GM12878 (cell line): ENCODE results near the gene PRKCD. TPM values are rescaled to one million over a fixed set of nuclear protein-coding genes. Genes with fewer than 3 reads are reported as not detected.

ENCODE experiments used
- ATAC-seq: fragments of 200-7000 bp; cut with Tn5 transposase; 3 replicates; pipeline ENCODE4 v1.9.1; 2020; ENCODE audit warnings: mild to moderate bottlenecking, moderate library complexity
- BruUV-seq: library from RNA; stranded (reverse); fragments of 400-500 nt; replicated peaks from 2 replicates; lab custom pipeline; 2021; lab: Mats Ljungman, UMichigan
- CTCF ChIA-PET: fragments of 300-600 bp; sonication (Branson Sonifier 250); formaldehyde crosslinking; extraction: SDS; loops from one replicate; lab custom pipeline; 2021; ENCODE audit warnings: inconsistent platforms; lab: Yijun Ruan, JAX
- POLR2A ChIA-PET: fragments of 350-600 bp; formaldehyde crosslinking; extraction: SDS; loops from one replicate; lab custom pipeline; 2021; ENCODE audit warnings: inconsistent platforms; lab: Charles Lee
- RAD21 ChIA-PET: fragments of 300-600 bp; sonication (Branson Sonifier 250); formaldehyde crosslinking; loops from one replicate; lab custom pipeline; 2023; ENCODE audit warnings: antibody characterized with exemption; ENCODE audit not compliant: unreplicated experiment; lab: Charles Lee
- SMC1A ChIA-PET: fragments of 300-600 bp; sonication (Branson Sonifier 250); formaldehyde crosslinking; loops from one replicate; lab custom pipeline; 2023; ENCODE audit not compliant: unreplicated experiment, uncharacterized antibody; lab: Charles Lee
- DNase-seq: peaks from one replicate; pipeline ENCODE4 v3.0.0-alpha.2; 2011; ENCODE audit warnings: low read depth, low spot score
- FAIRE-seq: peaks from 3 replicates; lab custom pipeline; 2011; peaks lifted over from hg19 to GRCh38; lab: Jason Lieb, UNC
- H2AFZ ChIP-seq: 2 replicates; pipeline ENCODE4 v1.6.0; 2011; ENCODE audit warnings: low read depth, low read length, control low read depth; ENCODE audit not compliant: control insufficient read depth
- H3K27ac ChIP-seq: 2 replicates; pipeline ENCODE4 v1.5.1; 2011; ENCODE audit warnings: control low read depth; ENCODE audit not compliant: control insufficient read depth, insufficient read depth
- H3K27me3 ChIP-seq, 2 experiments: replicated peaks in 1 of 2; 2 replicates each; pipeline versions ENCODE4 v1.6.0 to v1.6.1; 2011; ENCODE audit warnings: low read length in 1 of 2; ENCODE audit not compliant: control insufficient read depth in 2 of 2, insufficient read depth in 2 of 2
- H3K36me3 ChIP-seq, 2 experiments: 2 replicates each; pipeline ENCODE4 v1.5.1; 2011; ENCODE audit warnings: low read length in 1 of 2; ENCODE audit not compliant: control insufficient read depth in 2 of 2, insufficient read depth in 2 of 2
- H3K4me1 ChIP-seq: 2 replicates; pipeline ENCODE4 v1.6.1; 2011; ENCODE audit warnings: mild to moderate bottlenecking, low read length, moderate library complexity, mixed read lengths; ENCODE audit not compliant: control insufficient read depth, insufficient read depth
- H3K4me2 ChIP-seq: 2 replicates; pipeline ENCODE4 v1.6.0; 2011; ENCODE audit warnings: control low read depth; ENCODE audit not compliant: control insufficient read depth, insufficient read depth
- H3K4me3 ChIP-seq: fragments of 200-600 bp; sonication (generic); 2 replicates; pipeline ENCODE4 v1.5.1; 2016
- H3K79me2 ChIP-seq: 2 replicates; pipeline ENCODE4 v1.6.0; 2011; ENCODE audit warnings: low read length; ENCODE audit not compliant: control insufficient read depth, insufficient read depth
- H3K9ac ChIP-seq: 2 replicates; pipeline ENCODE4 v1.8.0; 2011; ENCODE audit warnings: low read length, control low read depth, mixed read lengths; ENCODE audit not compliant: control insufficient read depth, insufficient read depth
- H3K9me3 ChIP-seq: replicated peaks from 3 replicates; pipeline ENCODE4 v1.5.1; 2011; ENCODE audit warnings: mild to moderate bottlenecking, low read length; ENCODE audit not compliant: control insufficient read depth, insufficient read depth
- H4K20me1 ChIP-seq: 2 replicates; pipeline ENCODE4 v1.6.0; 2011; ENCODE audit not compliant: control insufficient read depth, insufficient read depth
- ASH2L ChIP-seq: fragments of 300-600, 200-600 bp; sonication (generic); IDR thresholded peaks from 2 replicates; pipeline ENCODE4 v1.6.1; 2017; ENCODE audit warnings: low read depth, mild to moderate bottlenecking, borderline replicate concordance
- E2F8 ChIP-seq: fragments of 450-650 bp; IDR thresholded peaks from 2 replicates; pipeline ENCODE4 v1.6.1; 2018; ENCODE audit warnings: mild to moderate bottlenecking, low read depth, moderate library complexity; ENCODE audit not compliant: partially characterized antibody
- EGR1 ChIP-seq, 2 experiments: IDR thresholded peaks; 1 replicate in 1 of 2; 2 replicates in 1 of 2; pipeline ENCODE4 v1.6.1; 2011 to 2012; ENCODE audit warnings: low read depth in 2 of 2, low read length in 2 of 2, borderline replicate concordance in 1 of 2, mild to moderate bottlenecking in 1 of 2, moderate library complexity in 1 of 2
- ELK1 ChIP-seq: IDR thresholded peaks from 2 replicates; pipeline ENCODE4 v1.6.1; 2012; ENCODE audit warnings: low read depth, low read length, improper control_type of control experiment
- HDAC6 ChIP-seq: fragments of 200-600 bp; sonication (generic); IDR thresholded peaks from one replicate; pipeline ENCODE4 v1.8.0; 2017; ENCODE audit warnings: antibody characterized with exemption; ENCODE audit not compliant: unreplicated experiment
- MEF2A ChIP-seq: IDR thresholded peaks from 2 replicates; pipeline ENCODE4 v1.6.1; 2011; ENCODE audit warnings: low read depth, mild to moderate bottlenecking, low read length, moderate library complexity; ENCODE audit not compliant: insufficient read depth
- NBN ChIP-seq: fragments of 450-650 bp; IDR thresholded peaks from 2 replicates; pipeline ENCODE4 v1.6.1; 2016
- NFIC ChIP-seq: IDR thresholded peaks from 2 replicates; pipeline ENCODE4 v1.6.1; 2012; ENCODE audit warnings: low read depth, mild to moderate bottlenecking, inconsistent platforms, low read length, moderate library complexity
- RAD21 ChIP-seq: IDR thresholded peaks from 2 replicates; pipeline ENCODE4 v1.6.1; 2011; ENCODE audit warnings: mild to moderate bottlenecking, low read depth, low read length, moderate library complexity; ENCODE audit not compliant: insufficient read depth
- RAD51 ChIP-seq: fragments of 450-650 bp; IDR thresholded peaks from 2 replicates; pipeline ENCODE4 v1.6.1; 2016; ENCODE audit warnings: moderate library complexity, mild to moderate bottlenecking, inconsistent platforms
- SMAD5 ChIP-seq: IDR thresholded peaks from 2 replicates; pipeline ENCODE4 v1.6.1; 2016; ENCODE audit warnings: antibody characterized with exemption, low read depth
- ZSCAN29 ChIP-seq: fragments of 450-650 bp; IDR thresholded peaks from 2 replicates; pipeline ENCODE4 v1.6.1; 2017; ENCODE audit warnings: mild to moderate bottlenecking, moderate library complexity
- ZZZ3 ChIP-seq: IDR thresholded peaks from 2 replicates; pipeline ENCODE4 v1.6.1; 2011; ENCODE audit warnings: low read depth; ENCODE audit not compliant: control insufficient read depth, insufficient read length
- WGBS: methylation state at CpG from one replicate; pipeline ENCODE4 v1.1.6; 2016; ENCODE audit warnings: low lambda C conversion rate; ENCODE audit not compliant: insufficient replicate concordance, insufficient coverage; ENCODE audit errors: missing lambda C conversion rate; 5-methylcytosine and 5-hydroxymethylcytosine counted together
- in situ Hi-C: fragments of 300-500 bp; cut with MboI; formaldehyde crosslinking; loops from 9 replicates; pipeline ENCODE4 v1.14.3; 2018; ENCODE audit warnings: mixed read lengths
- intact Hi-C: fragments of 100-400 bp; cut with micrococcal nuclease; formaldehyde crosslinking; loops from one replicate; pipeline ENCODE4 v1.14.2; 2022; ENCODE audit not compliant: unreplicated experiment
- polyA plus RNA-seq, 11 experiments: library from polyadenylated mRNA; depleted of rRNA in 4 of 11; unstranded in 6 of 11; stranded (reverse) in 5 of 11; fragments of >200 nt; fragmentation: Nextera tagmentation in 4 of 11; fragmentation: Illumina TruSeq in 1 of 11; extraction: Ambion mirVana in 4 of 11; extraction: Trizol in 1 of 11; gene quantifications; 1 replicate in 1 of 11; 2 replicates in 10 of 11; pipeline versions ENCODE4 v1.2.1 to v1.2.3, GENCODE V29; 2011 to 2016; ENCODE audit warnings: inconsistent platforms in 2 of 11, missing spikeins in 2 of 11, low read depth in 1 of 11
- total RNA-seq, 4 experiments: library from RNA; depleted of rRNA in 3 of 4; stranded (reverse); fragments of >200 nt in 3 of 4; fragmentation: Illumina TruSeq in 1 of 4; extraction: Trizol in 1 of 4; gene quantifications; 2 replicates each; pipeline versions ENCODE4 v1.2.1 to v1.2.3, GENCODE V29; 2013 to 2021

Gene PRKCD
- total and polyA plus RNA-seq, 10 of the 15 experiments (the other 5 are each of a cell fraction or from before 2014, with no cell fraction given) = 10.0 to 114 (median 42.4) TPM

- H3K4me1 ChIP-seq = peaks cover 37% of the 10 kb centered on the region
- in situ Hi-C loops (no loop called here), intact Hi-C loops (no loop called here)
- ChIA-PET SMC1A (interaction anchor here (0.8 to 4.6 kb wide), 8 partner anchors 10 to 198 kb away, joined by 3 to 21 read pairs (median 5); no protein-coding TSS in a partner anchor), CTCF (interaction anchor here (4.4 to 4.5 kb wide), 2 partner anchors 14 to 47 kb away, joined by 23 to 25 read pairs; no protein-coding TSS in a partner anchor), RAD21 (interaction anchor here (2.7 to 3.3 kb wide), 2 partner anchors 12 to 15 kb away, joined by 27 to 29 read pairs; no protein-coding TSS in a partner anchor), POLR2A (interaction anchor here (1.0 to 3.1 kb wide), 6 partner anchors 8 to 44 kb away, joined by 3 to 22 read pairs (median 5); no protein-coding TSS in a partner anchor)
- no peak for DNase-seq
- peaks cover 21% of the 10 kb centered on the region for H3K79me2 ChIP-seq
- no peak for TF ChIP-seq ZZZ3
- H3K4me3 ChIP-seq = no peak overlapping the region
- no peak for ATAC-seq
- no peaks in the 10 kb centered on the region for H3K27me3 ChIP-seq
- no peak overlapping the region for H2AFZ ChIP-seq
- FAIRE-seq = no peak
- no TSS peak for BruUV-seq
- no peaks in the 10 kb centered on the region for H4K20me1 ChIP-seq
- H3K36me3 ChIP-seq = peaks cover 35 to 52% of the 10 kb centered on the region in 2 experiments
- H3K9ac ChIP-seq = no peak overlapping the region
- no peak overlapping the region for H3K4me2 ChIP-seq
- peak overlapping the region; percentile 93 for H3K27ac ChIP-seq
- WGBS = 94% methylated on average over 11 of the region's 11 CpGs
- H3K9me3 ChIP-seq = no peaks in the 10 kb centered on the region
These were observed 20.5 kb downstream of the PRKCD start for GRCh38 chr3:53181528-53181927.

- intact Hi-C loops (no loop called here), in situ Hi-C loops (no loop called here)
- peaks cover 36% of the 10 kb centered on the region for H3K4me1 ChIP-seq
- CTCF ChIA-PET = interaction anchor here (0.7 to 4.5 kb wide), 4 partner anchors 13 to 48 kb away, joined by 3 to 25 read pairs (median 13); partner anchors contain the start of gene PRKCD
- H3K4me3 ChIP-seq = no peak overlapping the region
- peaks cover 45 to 58% of the 10 kb centered on the region in 2 experiments for H3K36me3 ChIP-seq
- no peak overlapping the region for H2AFZ ChIP-seq
- ATAC-seq (no peak), FAIRE-seq (no peak), DNase-seq (no peak)
- H4K20me1 ChIP-seq = no peaks in the 10 kb centered on the region
- POLR2A ChIA-PET = no interaction called here
- H3K79me2 ChIP-seq = peaks cover 10% of the 10 kb centered on the region
- no peak overlapping the region for H3K9ac ChIP-seq
- RAD21 ChIA-PET = interaction anchor here (1.6 to 3.3 kb wide), 2 partner anchors 12 to 13 kb away, joined by 3 to 27 read pairs; no protein-coding TSS in a partner anchor
- H3K9me3 ChIP-seq = no peaks in the 10 kb centered on the region
- 93% methylated on average over 20 of the region's 20 CpGs for WGBS
- SMC1A ChIA-PET = interaction anchor here (2.8 to 4.6 kb wide), 2 partner anchors 13 to 18 kb away, joined by 15 to 21 read pairs; no protein-coding TSS in a partner anchor
- no peak overlapping the region for H3K4me2 ChIP-seq
- H3K27ac ChIP-seq = no peak overlapping the region
- no peaks in the 10 kb centered on the region for H3K27me3 ChIP-seq
- BruUV-seq = no TSS peak
- TF ChIP-seq NFIC (no peak), HDAC6 (no peak), EGR1 (IDR thresholded peaks at IDR 0.05; ENCODE audit: borderline replicate concordance in 1 of 2, low read depth in 2 of 2, low read length in 2 of 2) (no peak), NBN (no peak), RAD51 (no peak), MEF2A (no peak), RAD21 (no peak), ELK1 (no peak), SMAD5 (no peak), ZSCAN29 (no peak), E2F8 (no peak), ASH2L (no peak)
These were observed 21.9 kb downstream of the PRKCD start for GRCh38 chr3:53182764-53183355.
